ENCODE results near the gene PLB1.
A peak's percentile ranks its signal among the peaks of the same experiment; 100 is the strongest.
"Not testable (repeated sequence)": the region's sequence is repeated elsewhere in the genome, so short reads cannot be mapped to it uniquely, and the experiment has no call there.

Gene PLB1

GRCh38 chr2:28465148-28465885, 30.5 kb upstream of the PLB1 start:
- ATAC-seq, result peak; percentile 97

GRCh38 chr2:28469304-28469703, 26.6 kb upstream of the PLB1 start:
- no peak for DNase-seq
- no peak for ATAC-seq

More at GRCh38 chr2:28465148-28465885, 30.5 kb upstream of the PLB1 start:
- DNase-seq, result no peak

DNA sequence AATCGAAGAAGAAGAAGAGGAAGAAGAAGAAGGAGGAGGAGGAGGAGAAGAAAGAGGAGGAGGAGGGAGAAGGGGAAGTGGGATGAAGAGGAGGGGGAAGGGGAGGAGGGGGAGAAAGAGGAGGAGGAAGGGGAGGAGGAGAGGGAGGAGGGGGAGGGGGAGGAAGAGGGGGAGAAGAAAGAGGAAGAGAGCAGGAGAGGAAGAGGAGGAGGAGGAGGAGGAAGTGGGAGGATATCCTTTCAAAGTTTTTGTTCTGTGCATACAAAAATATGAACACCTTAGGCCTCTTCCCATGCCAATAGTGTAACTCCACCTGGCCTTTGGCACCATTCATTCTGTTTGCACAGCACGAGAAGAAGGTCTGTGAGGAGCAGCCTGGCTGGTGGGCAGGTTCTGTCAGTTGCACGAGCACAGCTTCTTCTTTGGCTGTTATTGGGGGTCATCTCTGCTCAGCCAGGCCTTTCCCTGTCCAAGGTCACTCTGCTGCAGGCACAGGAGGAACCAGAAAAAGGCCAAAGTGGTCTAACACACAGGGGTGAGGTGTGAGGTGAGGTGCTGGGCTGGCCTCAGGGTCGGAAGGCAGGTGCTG, 25.8 kb upstream of the PLB1 start:
- DNase-seq (no peak), ATAC-seq (no peak)

GRCh38 chr2:28470759-28471158, 25.1 kb upstream of the PLB1 start:
- DNase-seq, result no peak
- no peak for ATAC-seq

- ATAC-seq (no peak), DNase-seq (no peak)
Measured at GRCh38 chr2:28471214-28471613, 24.6 kb upstream of the PLB1 start.

DNA sequence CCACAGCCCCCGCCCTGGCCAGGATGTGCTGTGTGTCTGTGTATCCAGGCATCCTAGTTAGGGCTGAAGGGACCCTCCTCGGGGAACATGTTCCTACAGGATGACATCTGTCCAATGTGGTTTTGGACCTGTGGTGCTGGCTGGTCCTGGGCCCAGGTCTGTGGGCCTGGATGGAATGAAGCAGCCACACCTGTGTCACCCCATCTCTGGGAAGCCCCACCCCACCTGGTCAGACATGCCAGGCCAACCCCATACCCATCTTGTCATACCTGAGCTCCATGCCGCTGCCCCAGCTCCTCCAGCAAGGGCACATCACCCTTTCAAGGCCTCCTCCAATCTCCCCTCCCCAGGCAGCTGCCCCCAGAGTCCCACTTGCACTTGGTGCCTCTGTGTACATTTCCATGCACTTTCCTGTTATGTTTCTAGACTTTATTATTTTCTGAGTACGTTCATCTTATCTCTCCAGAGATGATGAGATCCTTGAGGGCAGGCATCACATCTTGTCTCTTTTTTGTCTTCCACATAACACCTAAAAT, 24.1 kb upstream of the PLB1 start:
- ATAC-seq, result peak; percentile 8
- no peak for DNase-seq

- DNase-seq, ATAC-seq: not testable (repeated sequence)
Measured at GRCh38 chr2:28472641-28473040, 23.2 kb upstream of the PLB1 start.

- no peak for DNase-seq
Measured at GRCh38 chr2:28475088-28475595, 20.7 kb upstream of the PLB1 start.

GRCh38 chr2:28477087-28477486, 18.8 kb upstream of the PLB1 start:
- ATAC-seq (no peak), DNase-seq (no peak)

More at GRCh38 chr2:28475088-28475595, 20.7 kb upstream of the PLB1 start:
- no peak for ATAC-seq

- no peak for ATAC-seq
Measured at GRCh38 chr2:28477645-28478044, 18.2 kb upstream of the PLB1 start.

DNA sequence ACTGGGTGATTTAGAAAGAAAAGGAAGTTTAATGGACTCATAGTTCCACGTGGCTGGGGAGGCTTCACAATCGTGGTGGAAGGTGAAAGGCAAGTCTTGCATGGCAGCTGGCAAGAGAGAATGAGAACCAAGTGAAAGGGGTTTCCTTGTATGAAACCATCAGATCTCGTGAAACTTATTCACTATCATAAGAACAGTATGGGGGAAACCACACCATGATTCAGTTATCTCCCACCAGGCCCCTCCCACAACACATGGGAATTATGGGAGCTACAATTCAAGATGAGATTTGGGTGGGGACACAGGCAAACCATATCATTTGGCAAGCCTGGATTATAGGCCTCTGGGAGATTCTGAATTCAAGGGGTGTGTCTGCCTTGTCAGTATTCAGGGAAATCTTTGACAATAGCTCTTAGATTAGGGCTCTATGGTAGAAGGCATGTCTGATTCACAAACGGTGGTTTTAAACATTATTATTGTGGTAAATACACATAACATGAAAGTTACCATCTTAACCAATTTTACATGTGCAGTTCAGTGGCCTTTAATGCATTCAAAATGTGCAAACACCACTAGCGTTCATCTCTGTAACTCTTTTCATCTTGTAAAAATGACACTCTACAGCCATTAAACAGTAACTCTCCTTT, 15.3 kb upstream of the PLB1 start:
- DNase-seq (no peak), ATAC-seq (no peak)

More at GRCh38 chr2:28477645-28478044, 18.2 kb upstream of the PLB1 start:
- DNase-seq, result no peak

DNA sequence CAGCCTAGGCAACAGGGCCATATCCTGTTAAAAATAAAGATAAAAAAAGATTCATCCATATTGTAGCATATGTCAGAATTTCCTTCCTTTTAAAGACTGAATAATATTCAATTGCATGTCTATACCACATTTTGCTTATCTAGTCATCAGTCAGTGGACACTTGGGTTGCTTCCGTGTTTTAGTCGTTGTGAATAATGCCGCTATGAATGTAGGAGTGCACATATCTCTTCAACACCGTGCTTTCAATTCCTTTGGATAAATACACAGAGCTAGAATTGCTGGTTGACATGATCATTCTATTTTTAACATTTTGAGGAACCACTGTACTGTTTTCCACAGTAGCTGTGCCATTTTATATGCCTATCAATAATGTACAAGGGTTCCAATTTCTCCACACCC, 14.0 kb upstream of the PLB1 start:
- ATAC-seq, result no peak
- DNase-seq, result no peak

DNA sequence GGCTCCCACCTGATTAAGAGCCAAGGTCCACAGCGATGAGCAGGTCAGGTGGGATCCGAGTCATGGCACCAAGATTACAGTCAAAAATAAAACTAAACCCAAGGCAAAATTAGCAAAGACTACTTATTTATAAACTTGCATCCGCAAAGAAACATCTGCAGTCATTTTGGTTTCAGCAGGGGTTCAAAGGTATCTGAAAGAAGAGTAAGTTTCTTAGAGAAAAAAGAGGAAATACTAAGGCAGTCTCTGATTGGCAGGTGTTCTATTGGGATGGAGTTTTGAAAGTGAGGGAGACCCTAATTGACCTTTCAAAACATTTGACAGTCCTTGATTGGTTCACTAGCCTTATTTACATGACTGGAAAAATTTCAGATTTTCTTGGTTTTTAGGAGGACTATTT, 11.0 kb upstream of the PLB1 start:
- DNase-seq (no peak), ATAC-seq (no peak)

GRCh38 chr2:28486526-28486925, 9.3 kb upstream of the PLB1 start:
- no peak for ATAC-seq
- DNase-seq, result no peak

DNA sequence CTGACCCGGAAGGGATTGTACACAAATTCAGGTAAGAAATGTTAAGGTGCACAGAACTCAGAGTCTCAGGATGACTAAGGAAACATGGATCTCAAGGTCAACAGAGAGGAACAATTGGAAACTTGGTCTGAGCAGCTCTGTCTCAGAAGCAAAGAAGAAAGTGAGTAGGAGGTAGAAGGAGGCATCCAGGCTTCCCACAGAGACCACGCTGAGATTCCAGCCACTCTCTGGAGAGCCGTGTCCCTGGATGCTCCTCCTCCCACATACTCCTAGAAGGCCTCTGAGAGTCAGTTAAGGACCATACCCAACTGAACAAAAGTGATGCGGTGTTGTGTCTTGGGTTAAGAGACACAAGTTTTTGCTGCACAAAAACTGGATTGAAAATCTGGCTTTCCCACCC, 8.6 kb upstream of the PLB1 start:
- DNase-seq (no peak), ATAC-seq (no peak)

GRCh38 chr2:28488083-28488830, 7.6 kb upstream of the PLB1 start:
- DNase-seq (no peak), ATAC-seq (no peak)

DNA sequence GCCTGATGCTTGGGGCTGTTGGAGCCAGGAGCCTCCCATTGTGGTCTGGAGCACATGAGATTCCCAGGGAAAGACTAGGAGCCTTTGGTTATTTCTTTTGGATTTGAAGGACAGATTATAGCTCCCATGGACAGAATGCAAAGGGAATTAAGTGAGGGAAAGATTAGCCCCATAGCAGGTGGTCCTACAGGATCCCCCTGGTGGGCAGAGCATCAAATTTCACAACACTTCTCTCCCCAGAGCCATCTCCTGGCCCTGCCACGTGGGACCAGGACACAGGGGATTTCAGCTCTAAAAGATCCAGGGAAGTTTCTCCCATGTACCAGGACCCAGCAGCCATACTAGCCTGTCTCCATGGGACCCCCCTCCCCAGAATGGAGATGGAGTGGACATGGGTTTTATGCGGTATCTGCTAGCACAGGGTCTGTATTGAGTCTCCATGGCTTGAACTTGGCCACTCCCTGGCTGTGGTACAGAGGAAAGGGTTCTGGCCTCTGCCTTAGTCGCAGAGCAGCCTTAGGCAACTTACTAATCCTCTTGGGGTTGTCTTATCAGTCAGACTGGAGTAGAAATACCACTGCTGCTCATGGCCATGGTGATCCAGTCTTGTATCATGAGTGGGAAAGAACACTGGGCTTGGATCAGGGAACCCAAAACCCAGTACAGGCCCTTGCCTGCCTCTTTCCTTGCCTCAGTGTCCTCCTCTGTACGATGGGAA, 6.8 kb upstream of the PLB1 start:
- DNase-seq (no peak), ATAC-seq (no peak)

DNA sequence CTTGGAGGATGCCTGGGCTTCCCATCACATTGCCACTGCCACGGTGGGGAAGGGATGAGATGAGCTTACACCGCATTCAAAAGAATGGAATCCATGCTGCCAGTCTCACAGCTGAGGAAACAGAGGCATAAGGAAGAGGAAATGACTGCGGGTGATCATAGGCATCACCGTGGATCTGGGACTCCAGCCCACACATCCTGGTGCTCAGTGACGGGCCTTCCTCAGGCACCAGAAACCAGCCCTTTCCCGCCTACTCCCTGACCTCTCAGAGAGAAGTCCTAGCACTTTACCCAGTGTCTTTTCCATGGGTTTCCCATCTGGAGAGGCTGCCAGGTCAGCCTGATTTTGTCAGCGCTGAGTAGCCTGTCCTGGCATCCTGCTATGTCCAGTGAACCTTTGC, 5.3 kb upstream of the PLB1 start:
- no peak for ATAC-seq
- DNase-seq, result no peak

DNA sequence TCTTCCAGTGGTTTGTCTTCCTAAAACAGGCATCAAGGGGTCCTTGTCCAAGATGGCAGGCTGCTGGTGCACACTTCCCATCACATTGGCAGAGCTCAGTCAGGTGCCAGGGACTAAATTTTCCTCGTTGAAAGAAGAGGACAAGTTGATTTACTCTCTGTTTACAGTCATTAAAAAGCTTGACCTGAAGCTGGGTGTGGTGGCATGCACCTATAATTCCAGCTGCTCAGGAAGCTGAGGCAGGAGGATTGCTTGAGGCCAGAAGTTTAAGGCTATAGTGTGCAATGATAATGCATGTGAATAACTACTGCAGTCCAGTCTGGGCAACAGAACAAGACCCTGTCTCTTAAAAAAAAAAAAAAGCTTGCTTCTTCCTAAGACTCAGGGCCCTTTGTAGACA, 3.6 kb upstream of the PLB1 start:
- DNase-seq, result no peak
- ATAC-seq, result no peak

- ATAC-seq (no peak), DNase-seq (no peak)
Measured at GRCh38 chr2:28493636-28494035, 2.2 kb upstream of the PLB1 start.

GRCh38 chr2:28496781-28497180, 921 bp downstream of the PLB1 start:
- ATAC-seq (no peak), DNase-seq (no peak)

GRCh38 chr2:28497206-28497605, 1.3 kb downstream of the PLB1 start:
- no peak for ATAC-seq
- no peak for DNase-seq

Data from stimulated activated naive CD8-positive, alpha-beta T cell treated with anti-CD3 and anti-CD28 coated beads, Interleukin-15, Interleukin-2, amounts not matched to agents 100 U/mL and 50 U/mL, for 24 hours (primary cell).